Liver (tissue), 9 donors: ENCODE measurements around the gene ABL1. TPM values are rescaled to one million over a fixed set of nuclear protein-coding genes. Genes with fewer than 3 reads are reported as not detected.
"Not testable (repeated sequence)": the region's sequence is repeated elsewhere in the genome, so short reads cannot be mapped to it uniquely, and the experiment has no call there.

Experiments
- DNase-seq: peaks from one replicate; pipeline ENCODE4 v3.0.0-alpha.2; 2017; ENCODE audit warnings: low spot score
- H3K27ac ChIP-seq, 2 donors: one replicate each; pipeline ENCODE4 v1.7.0; 2013; ENCODE audit warnings: inconsistent platforms in 2 of 2, low read length in 2 of 2, control low read depth in 1 of 2, low read depth in 1 of 2, mild to moderate bottlenecking in 1 of 2
- H3K27me3 ChIP-seq, 4 donors: one replicate each; pipeline versions ENCODE4 v1.6.1 to v1.7.0; 2013; ENCODE audit warnings: low read length in 3 of 4, inconsistent platforms in 1 of 4, mild to moderate bottlenecking in 1 of 4, moderate library complexity in 1 of 4; ENCODE audit not compliant: control insufficient read depth in 4 of 4, insufficient read depth in 4 of 4
- H3K36me3 ChIP-seq, 4 donors: one replicate each; pipeline versions ENCODE4 v1.6.1 to v1.7.0; 2013; ENCODE audit warnings: low read length in 3 of 4, mild to moderate bottlenecking in 3 of 4, low read depth in 1 of 4, moderate library complexity in 1 of 4; ENCODE audit not compliant: control insufficient read depth in 4 of 4, insufficient read depth in 3 of 4
- H3K4me1 ChIP-seq, 4 donors: one replicate each; pipeline versions ENCODE4 v1.6.1 to v1.7.0; 2013; ENCODE audit warnings: low read length in 3 of 4, mild to moderate bottlenecking in 3 of 4, moderate library complexity in 1 of 4; ENCODE audit not compliant: control insufficient read depth in 4 of 4, insufficient read depth in 4 of 4
- H3K4me3 ChIP-seq, 3 donors: one replicate each; pipeline versions ENCODE4 v1.6.1 to v1.7.0; 2013; ENCODE audit warnings: low read length in 3 of 3, control low read depth in 1 of 3, low read depth in 1 of 3, mild to moderate bottlenecking in 1 of 3
- H3K9ac ChIP-seq, 2 donors: one replicate each; pipeline ENCODE4 v1.7.0; 2013; ENCODE audit warnings: low read length in 2 of 2, mild to moderate bottlenecking in 2 of 2, moderate library complexity in 2 of 2, control low read depth in 1 of 2, low read depth in 1 of 2
- H3K9me3 ChIP-seq, 4 donors: one replicate each; pipeline versions ENCODE4 v1.6.1 to v1.7.0; 2013; ENCODE audit warnings: low read length in 3 of 4; ENCODE audit not compliant: control insufficient read depth in 4 of 4
- FOXA2 ChIP-seq: IDR thresholded peaks from 2 replicates; pipeline ENCODE4 v1.6.1; 2016; ENCODE audit warnings: antibody characterized with exemption
- GABPA ChIP-seq, 2 donors: IDR thresholded peaks in 1 of 2; conservative IDR thresholded peaks in 1 of 2; 2 replicates each; pipeline ENCODE4 v1.6.1; 2016; ENCODE audit warnings: antibody characterized with exemption in 2 of 2, mild to moderate bottlenecking in 1 of 2, moderate library complexity in 1 of 2
- JUND ChIP-seq, 2 donors: IDR thresholded peaks; 2 replicates each; pipeline ENCODE4 v1.6.1; 2016; ENCODE audit warnings: antibody characterized with exemption in 2 of 2
- MAX ChIP-seq: IDR thresholded peaks from 2 replicates; pipeline ENCODE4 v1.6.1; 2016; ENCODE audit warnings: antibody characterized with exemption
- NR2F2 ChIP-seq: IDR thresholded peaks from 2 replicates; pipeline ENCODE4 v1.6.1; 2016; ENCODE audit warnings: antibody characterized with exemption
- RAD21 ChIP-seq, 2 donors: IDR thresholded peaks; 2 replicates each; pipeline ENCODE4 v1.6.1; 2016; ENCODE audit warnings: antibody characterized with exemption in 2 of 2, mild to moderate bottlenecking in 2 of 2
- REST ChIP-seq: IDR thresholded peaks from 2 replicates; pipeline ENCODE4 v1.6.1; 2016; ENCODE audit warnings: antibody characterized with exemption, mild to moderate bottlenecking
- SP1 ChIP-seq: IDR thresholded peaks from 2 replicates; pipeline ENCODE4 v1.6.1; 2018; ENCODE audit warnings: antibody characterized with exemption, mild to moderate bottlenecking
- TAF1 ChIP-seq: conservative IDR thresholded peaks from 2 replicates; pipeline ENCODE4 v1.6.1; 2016; ENCODE audit warnings: antibody characterized with exemption, mild to moderate bottlenecking
- YY1 ChIP-seq: IDR thresholded peaks from 2 replicates; pipeline ENCODE4 v1.6.1; 2016; ENCODE audit warnings: antibody characterized with exemption, mild to moderate bottlenecking
- ZBTB33 ChIP-seq: IDR thresholded peaks from 2 replicates; pipeline ENCODE4 v1.6.1; 2016; ENCODE audit warnings: antibody characterized with exemption
- WGBS: extraction: QIAGEN DNeasy Blood & Tissue Kit; methylation state at CpG from one replicate; pipeline ENCODE4 v1.1.7; 2013; 5-methylcytosine and 5-hydroxymethylcytosine counted together
- polyA plus RNA-seq, 2 donors: library from polyadenylated mRNA; stranded (reverse) in 1 of 2; unstranded in 1 of 2; fragments of 200-250 nt in 1 of 2; fragments of >200 nt in 1 of 2; fragmentation: Nextera tagmentation in 1 of 2; extraction: Ambion mirVana in 1 of 2; gene quantifications; one replicate each; pipeline versions ENCODE4 v1.2.1 to v1.2.3, GENCODE V29; 2013 to 2015
- total RNA-seq, 2 donors: library from RNA; depleted of rRNA; stranded (reverse); fragments of >200 nt; gene quantifications; one replicate each; pipeline ENCODE4 v1.2.3, GENCODE V29; 2014
- donor health status: healthy.
- donor health status: healthy.
- donor health status: healthy.
- donor health status: healthy.
- donor health status: healthy.

ABL1 gene
- total and polyA plus RNA-seq, 4 donors, result 4.2 to 14.2 (median 10.9) TPM

GRCh38 chr9:130908878-130909355 is 73.9 kb downstream of the ABL1 start:
- no peaks in the 10 kb centered on the region for H3K36me3 ChIP-seq
- H3K4me3 ChIP-seq, result no peak overlapping the region
- WGBS, result 80% methylated on average over 19 of the region's 19 CpGs

GRCh38 chr9:130910041-130910440 is 75.0 kb downstream of the ABL1 start:
- H3K9me3 ChIP-seq, H3K9ac ChIP-seq, H3K27ac ChIP-seq, DNase-seq, H3K27me3 ChIP-seq, H3K36me3 ChIP-seq, H3K4me1 ChIP-seq, H3K4me3 ChIP-seq: not testable (repeated sequence)
- WGBS, result 93% methylated on average over 27 of the region's 27 CpGs

More at GRCh38 chr9:130908878-130909355, 73.9 kb downstream of the ABL1 start:
- H3K27me3 ChIP-seq, result peaks cover 0 to 8% (median 2%) of the 10 kb centered on the region in 4 donors
- no peak overlapping the region for H3K27ac ChIP-seq
- no peak overlapping the region for H3K9ac ChIP-seq
- no peak for DNase-seq
- TF ChIP-seq JUND (IDR thresholded peaks at IDR 0.05), result no peak
- no peak for TF ChIP-seq YY1
- TF ChIP-seq MAX, result no peak
- TF ChIP-seq TAF1, result no peak
- TF ChIP-seq REST, result no peak
- TF ChIP-seq GABPA (IDR thresholded peaks at IDR 0.05 in 1 of 2, conservative IDR thresholded peaks at IDR 0.05 in 1 of 2), result no peak
- TF ChIP-seq NR2F2, result no peak
- TF ChIP-seq ZBTB33, result no peak
- TF ChIP-seq SP1, result no peak
- TF ChIP-seq RAD21 (IDR thresholded peaks at IDR 0.05), result no peak
- TF ChIP-seq FOXA2, result no peak
- H3K9me3 ChIP-seq, result no peaks in the 10 kb centered on the region
- H3K4me1 ChIP-seq, result no peaks in the 10 kb centered on the region

- not testable (repeated sequence) for H3K4me3 ChIP-seq, H3K27me3 ChIP-seq, H3K36me3 ChIP-seq, H3K4me1 ChIP-seq, H3K27ac ChIP-seq, DNase-seq, H3K9me3 ChIP-seq, H3K9ac ChIP-seq
- 58% methylated on average over 1 of the region's 1 CpG for WGBS
These were observed 75.6 kb downstream of the ABL1 start for GRCh38 chr9:130910670-130911069.
